Measurements from ENCODE around the gene AFAP1.

The AFAP1 gene

GRCh38 chr4:7983296-7983695, 43.6 kb upstream of the AFAP1 start:
- in situ Hi-C loops (cut with HindIII; ENCODE audit: low sequenced_read_pairs), result no loop called here
- TF ChIP-seq, protein P1, sequence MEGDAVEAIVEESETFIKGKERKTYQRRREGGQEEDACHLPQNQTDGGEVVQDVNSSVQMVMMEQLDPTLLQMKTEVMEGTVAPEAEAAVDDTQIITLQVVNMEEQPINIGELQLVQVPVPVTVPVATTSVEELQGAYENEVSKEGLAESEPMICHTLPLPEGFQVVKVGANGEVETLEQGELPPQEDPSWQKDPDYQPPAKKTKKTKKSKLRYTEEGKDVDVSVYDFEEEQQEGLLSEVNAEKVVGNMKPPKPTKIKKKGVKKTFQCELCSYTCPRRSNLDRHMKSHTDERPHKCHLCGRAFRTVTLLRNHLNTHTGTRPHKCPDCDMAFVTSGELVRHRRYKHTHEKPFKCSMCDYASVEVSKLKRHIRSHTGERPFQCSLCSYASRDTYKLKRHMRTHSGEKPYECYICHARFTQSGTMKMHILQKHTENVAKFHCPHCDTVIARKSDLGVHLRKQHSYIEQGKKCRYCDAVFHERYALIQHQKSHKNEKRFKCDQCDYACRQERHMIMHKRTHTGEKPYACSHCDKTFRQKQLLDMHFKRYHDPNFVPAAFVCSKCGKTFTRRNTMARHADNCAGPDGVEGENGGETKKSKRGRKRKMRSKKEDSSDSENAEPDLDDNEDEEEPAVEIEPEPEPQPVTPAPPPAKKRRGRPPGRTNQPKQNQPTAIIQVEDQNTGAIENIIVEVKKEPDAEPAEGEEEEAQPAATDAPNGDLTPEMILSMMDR (IDR thresholded peaks at IDR 0.05; ENCODE audit: low read depth, low read length), result no peak
- no peak overlapping the region for H3K4me3 ChIP-seq (ENCODE audit: low read depth, low read length)
- DNase-seq (ENCODE audit: low read depth, low spot score), result no peak

DNA sequence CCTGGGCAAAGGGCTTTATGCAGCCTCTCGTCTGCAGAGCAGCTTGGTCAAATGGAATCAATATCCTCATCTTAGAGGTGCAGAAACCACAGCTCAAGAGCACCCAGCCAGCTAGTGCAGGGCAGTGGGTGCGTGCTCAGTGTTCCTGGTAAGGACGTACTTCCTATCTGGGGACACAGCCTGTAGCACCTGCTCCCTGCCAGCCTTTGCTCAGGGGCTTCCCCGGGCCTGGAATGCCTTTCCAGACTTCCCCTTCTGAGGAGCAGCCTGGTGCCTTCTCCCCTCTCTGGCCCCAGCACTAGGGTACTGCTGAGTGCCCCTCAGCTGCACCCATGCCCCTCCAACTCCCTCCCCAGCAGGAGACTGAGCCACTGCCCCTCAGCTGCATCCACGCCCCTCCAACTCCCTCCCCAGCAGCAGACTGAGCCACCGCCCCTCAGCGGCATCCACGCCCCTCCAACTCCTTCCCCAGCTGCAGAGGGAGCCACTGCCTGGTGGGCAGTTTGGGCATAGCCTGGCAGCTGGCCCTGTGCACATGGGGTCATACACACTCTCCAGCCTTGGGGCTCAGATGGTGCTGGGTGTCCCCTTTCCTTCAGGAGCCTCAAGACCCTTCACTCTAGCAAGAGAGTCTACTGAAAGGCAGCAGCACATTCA, 42.2 kb upstream of the AFAP1 start:
- no peak for DNase-seq (ENCODE audit: low read depth, low spot score)
- in situ Hi-C loops (cut with HindIII; ENCODE audit: low sequenced_read_pairs), result no loop called here
- TF ChIP-seq, protein P1 (IDR thresholded peaks at IDR 0.05; ENCODE audit: low read depth, low read length), result no peak
- no peak overlapping the region for H3K4me3 ChIP-seq (ENCODE audit: low read depth, low read length)

- TF ChIP-seq, protein P1 (IDR thresholded peaks at IDR 0.05; ENCODE audit: low read depth, low read length), result no peak
- in situ Hi-C loops (cut with HindIII; ENCODE audit: low sequenced_read_pairs), result no loop called here
Observed at GRCh38 chr4:7980036-7980435, 40.4 kb upstream of the AFAP1 start.

DNA sequence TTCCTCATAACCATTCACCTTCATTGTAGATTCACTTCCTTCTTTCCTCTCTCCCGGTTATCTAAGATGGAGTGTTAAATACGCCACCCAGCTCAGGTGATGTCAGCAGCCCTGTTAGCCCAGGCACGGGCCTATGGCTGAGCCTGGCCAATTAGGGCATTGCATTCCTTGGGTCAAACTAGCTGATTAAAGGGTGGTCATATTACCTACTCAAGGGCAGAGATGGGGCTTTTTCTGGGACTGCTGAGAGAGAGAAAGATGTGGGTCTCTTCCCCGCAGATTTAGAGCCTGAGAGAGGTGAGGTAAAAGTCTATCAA, 39.9 kb upstream of the AFAP1 start:
- no peak overlapping the region for H3K4me3 ChIP-seq (ENCODE audit: low read depth, low read length)
- in situ Hi-C loops (cut with HindIII; ENCODE audit: low sequenced_read_pairs), result no loop called here
- TF ChIP-seq, protein P1 (IDR thresholded peaks at IDR 0.05; ENCODE audit: low read depth, low read length), result no peak
- DNase-seq (ENCODE audit: low read depth, low spot score), result no peak

More at GRCh38 chr4:7980036-7980435, 40.4 kb upstream of the AFAP1 start:
- no peak overlapping the region for H3K4me3 ChIP-seq (ENCODE audit: low read depth, low read length)
- no peak for DNase-seq (ENCODE audit: low read depth, low spot score)

- no peak overlapping the region for H3K4me3 ChIP-seq (ENCODE audit: low read depth, low read length)
- in situ Hi-C loops (cut with HindIII; ENCODE audit: low sequenced_read_pairs), result no loop called here
- no peak for DNase-seq (ENCODE audit: low read depth, low spot score)
- TF ChIP-seq, protein P1 (IDR thresholded peaks at IDR 0.05; ENCODE audit: low read depth, low read length), result no peak
Observed at GRCh38 chr4:7978907-7979651, 39.4 kb upstream of the AFAP1 start.

- TF ChIP-seq, protein P1 (IDR thresholded peaks at IDR 0.05; ENCODE audit: low read depth, low read length), result no peak
- in situ Hi-C loops (cut with HindIII; ENCODE audit: low sequenced_read_pairs), result no loop called here
- H3K4me3 ChIP-seq (ENCODE audit: low read depth, low read length), result no peak overlapping the region
- DNase-seq (ENCODE audit: low read depth, low spot score), result no peak
Observed at GRCh38 chr4:7978489-7978888, 38.8 kb upstream of the AFAP1 start.

Data from astrocyte of the spinal cord (primary cell).